Mucosa of descending colon (tissue), 3 donors: ENCODE data around the gene SH3BP4. TPM values are rescaled to one million over a fixed set of nuclear protein-coding genes. Genes with fewer than 3 reads are reported as not detected.

ENCODE experiments used
- ATAC-seq: fragments of 200-7000 bp; cut with Tn5 transposase; one replicate; pipeline ENCODE4 v1.9.1; 2020; ENCODE audit warnings: mild to moderate bottlenecking, moderate library complexity
- DNase-seq, 3 donors: peaks; one replicate each; pipeline ENCODE4 v3.0.0-alpha.2; 2020
- H3K36me3 ChIP-seq: fragments of 200-600 bp; one replicate; pipeline ENCODE4 v1.8.0; 2021; ENCODE audit warnings: low read depth, mild to moderate bottlenecking
- H3K4me1 ChIP-seq: fragments of 200-600 bp; one replicate; pipeline ENCODE4 v1.8.0; 2021; ENCODE audit warnings: low read depth, mild to moderate bottlenecking
- H3K4me3 ChIP-seq: fragments of 200-600 bp; one replicate; pipeline ENCODE4 v1.8.0; 2021; ENCODE audit warnings: mild to moderate bottlenecking
- H3K9me3 ChIP-seq: fragments of 200-600 bp; one replicate; pipeline ENCODE4 v1.8.0; 2021; ENCODE audit warnings: mild to moderate bottlenecking
- CTCF ChIP-seq: fragments of 200-600 bp; IDR thresholded peaks from one replicate; pipeline ENCODE4 v1.8.0; 2022; ENCODE audit warnings: antibody characterized with exemption, mild to moderate bottlenecking
- intact Hi-C, 2 donors: fragments of 100-400 bp; cut with DNase I in 1 of 2; cut with micrococcal nuclease in 1 of 2; formaldehyde crosslinking; loops; one replicate each; pipeline versions ENCODE4 v1.11.0 to v1.11.1; 2022; cut with DNase I, micrococcal nuclease
- total RNA-seq, 3 donors: library from RNA; stranded (reverse); fragmentation: NEBNext Ultra II Directional in 2 of 3; extraction: Animal tissue kit (Norgen Biotek cat#: 25700) in 2 of 3; gene quantifications; one replicate each; pipeline versions ENCODE4 v1.2.1 to v1.2.4, GENCODE V29; 2021 to 2023
- donor health status: DM: no; HTN: no; CAD: no; lungs with moderate emphysema.
- donor health status: DM: no; HTN: no; CAD: no.
- donor health status: DM: no; HTN: yes; CAD: no.

SH3BP4 gene
- total RNA-seq, 3 donors from 2014 or later: 18.0 to 30.4 (median 29.6) TPM

GRCh38 chr2:235098736-235099494 is 147.1 kb downstream of the SH3BP4 start:
- TF ChIP-seq CTCF: no peak
- Histone ChIP-seq H3K4me1 (no peaks in the 10 kb centered on the region), H3K9me3 (no peaks in the 10 kb centered on the region), H3K36me3 (no peaks in the 10 kb centered on the region), H3K4me3 (no peak overlapping the region)
- intact Hi-C loops: no loop called here
- DNase-seq (no peak), ATAC-seq (no peak)

- no peak for DNase-seq
- intact Hi-C loops: no loop called here
- no peak for ATAC-seq
These were observed 151.1 kb downstream of the SH3BP4 start for GRCh38 chr2:235102896-235103295.

More at GRCh38 chr2:235102896-235103295, 151.1 kb downstream of the SH3BP4 start:
- Histone ChIP-seq H3K9me3 (no peaks in the 10 kb centered on the region), H3K4me3 (no peak overlapping the region), H3K4me1 (no peaks in the 10 kb centered on the region), H3K36me3 (no peaks in the 10 kb centered on the region)
- no peak for TF ChIP-seq CTCF
